ENCODE measurements around the gene URAD. TPM values are rescaled to one million over a fixed set of nuclear protein-coding genes. Genes with fewer than 3 reads are reported as not detected.

URAD gene
- total RNA-seq, 1 experiment from 2014 or later = not detected

GRCh38 chr13:28026508-28026907 is 38.0 kb upstream of the URAD start:
- H3K4me3 Mint-ChIP-seq (ENCODE audit: low read depth, unreplicated experiment) = no peak overlapping the region
- BruUV-seq (replicated peaks) = no TSS peak
- DNase-seq = no peak
- TF ChIP-seq CTCF (IDR thresholded peaks at IDR 0.05; ENCODE audit: unreplicated experiment) = no peak
- no peaks in the 10 kb centered on the region for H3K27me3 Mint-ChIP-seq (ENCODE audit: unreplicated experiment)
- H3K4me1 Mint-ChIP-seq (ENCODE audit: low read depth, unreplicated experiment) = no peaks in the 10 kb centered on the region
- intact Hi-C loops (cut with micrococcal nuclease; ENCODE audit: unreplicated experiment) = no loop called here
- no peak overlapping the region for H3K27ac Mint-ChIP-seq (ENCODE audit: unreplicated experiment)
- CTCF ChIA-PET = no interaction called here
- H3K36me3 Mint-ChIP-seq (ENCODE audit: insufficient read depth, unreplicated experiment) = no peaks in the 10 kb centered on the region
- H3K9me3 Mint-ChIP-seq (ENCODE audit: low read depth, unreplicated experiment) = no peaks in the 10 kb centered on the region

- H3K27ac Mint-ChIP-seq (ENCODE audit: unreplicated experiment) = no peak overlapping the region
- DNase-seq = no peak
Observed at GRCh38 chr13:28022848-28023518, 34.5 kb upstream of the URAD start.

GRCh38 chr13:28014301-28014700 is 25.8 kb upstream of the URAD start:
- CTCF ChIA-PET = no interaction called here
- Mint-ChIP-seq H3K4me1 (ENCODE audit: low read depth, unreplicated experiment) (no peaks in the 10 kb centered on the region), H3K27ac (ENCODE audit: unreplicated experiment) (no peak overlapping the region), H3K36me3 (ENCODE audit: insufficient read depth, unreplicated experiment) (no peaks in the 10 kb centered on the region), H3K9me3 (ENCODE audit: low read depth, unreplicated experiment) (no peaks in the 10 kb centered on the region), H3K4me3 (ENCODE audit: low read depth, unreplicated experiment) (no peak overlapping the region), H3K27me3 (ENCODE audit: unreplicated experiment) (peaks cover 51% of the 10 kb centered on the region)
- no peak for TF ChIP-seq CTCF (IDR thresholded peaks at IDR 0.05; ENCODE audit: unreplicated experiment)
- intact Hi-C loops (cut with micrococcal nuclease; ENCODE audit: unreplicated experiment) = no loop called here
- DNase-seq = no peak
- BruUV-seq (replicated peaks) = no TSS peak

More at GRCh38 chr13:28022848-28023518, 34.5 kb upstream of the URAD start:
- Mint-ChIP-seq H3K36me3 (ENCODE audit: insufficient read depth, unreplicated experiment) (no peaks in the 10 kb centered on the region), H3K27me3 (ENCODE audit: unreplicated experiment) (peaks cover 19% of the 10 kb centered on the region), H3K4me3 (ENCODE audit: low read depth, unreplicated experiment) (no peak overlapping the region), H3K4me1 (ENCODE audit: low read depth, unreplicated experiment) (no peaks in the 10 kb centered on the region), H3K9me3 (ENCODE audit: low read depth, unreplicated experiment) (no peaks in the 10 kb centered on the region)
- no peak for TF ChIP-seq CTCF (IDR thresholded peaks at IDR 0.05; ENCODE audit: unreplicated experiment)
- intact Hi-C loops (cut with micrococcal nuclease; ENCODE audit: unreplicated experiment) = no loop called here
- no TSS peak for BruUV-seq (replicated peaks)
- CTCF ChIA-PET = no interaction called here

- BruUV-seq (replicated peaks) = no TSS peak
- Mint-ChIP-seq H3K4me1 (ENCODE audit: low read depth, unreplicated experiment) (no peaks in the 10 kb centered on the region), H3K27me3 (ENCODE audit: unreplicated experiment) (peaks cover 50% of the 10 kb centered on the region), H3K9me3 (ENCODE audit: low read depth, unreplicated experiment) (no peaks in the 10 kb centered on the region), H3K4me3 (ENCODE audit: low read depth, unreplicated experiment) (no peak overlapping the region), H3K27ac (ENCODE audit: unreplicated experiment) (no peak overlapping the region), H3K36me3 (ENCODE audit: insufficient read depth, unreplicated experiment) (no peaks in the 10 kb centered on the region)
- intact Hi-C loops (cut with micrococcal nuclease; ENCODE audit: unreplicated experiment) = no loop called here
- TF ChIP-seq CTCF (IDR thresholded peaks at IDR 0.05; ENCODE audit: unreplicated experiment) = no peak
- DNase-seq = no peak
- CTCF ChIA-PET = interaction anchor here (0.6 kb wide), 1 partner anchor 1629 kb away, joined by 4 read pairs; no protein-coding TSS in a partner anchor
Observed at GRCh38 chr13:28013482-28013881, 25.0 kb upstream of the URAD start.

All from Calu3 (cell line).